DOHH2 (cell line): ENCODE data around the gene UBR2.

Experiments
- H3F3A ChIP-seq: fragments of 200-600 bp; sonication (generic), shearing (Covaris generic); 2 replicates; pipeline ENCODE4 v1.6.0; 2016; ENCODE audit warnings: antibody characterized with exemption, mild to moderate bottlenecking; ENCODE audit not compliant: control insufficient read depth, insufficient read depth
- H3K27ac ChIP-seq: fragments of 200-600 bp; sonication (generic); 2 replicates; pipeline ENCODE4 v1.5.1; 2014; ENCODE audit warnings: low read depth, mild to moderate bottlenecking, low read length, moderate library complexity
- H3K27me3 ChIP-seq: fragments of 200-600 bp; sonication (generic); 2 replicates; pipeline ENCODE4 v1.6.1; 2014; ENCODE audit warnings: mild to moderate bottlenecking, low read length, mixed read lengths; ENCODE audit not compliant: control insufficient read depth
- H3K36me3 ChIP-seq: fragments of 200-600 bp; sonication (generic); 2 replicates; pipeline ENCODE4 v1.6.1; 2014; ENCODE audit warnings: mild to moderate bottlenecking, low read length, moderate library complexity, mixed read lengths; ENCODE audit not compliant: control insufficient read depth
- H3K4me1 ChIP-seq: fragments of 200-600 bp; sonication (generic); 2 replicates; pipeline ENCODE4 v1.6.1; 2014; ENCODE audit warnings: mild to moderate bottlenecking, low read length, mixed read lengths; ENCODE audit not compliant: control insufficient read depth
- H3K4me2 ChIP-seq: fragments of 200-600 bp; sonication (generic); 2 replicates; pipeline ENCODE4 v1.6.0; 2014; ENCODE audit warnings: mild to moderate bottlenecking, low read length, moderate library complexity
- H3K4me3 ChIP-seq: fragments of 200-600 bp; sonication (generic); 2 replicates; pipeline ENCODE4 v1.5.1; 2014; ENCODE audit warnings: mild to moderate bottlenecking, low read length, mixed read lengths
- H3K79me2 ChIP-seq: fragments of 200-600 bp; sonication (generic); 2 replicates; pipeline ENCODE4 v1.6.1; 2014; ENCODE audit warnings: mild to moderate bottlenecking, low read length, mixed read lengths; ENCODE audit not compliant: control insufficient read depth
- H3K9me2 ChIP-seq: fragments of 200-600 bp; sonication (generic); replicated peaks from 2 replicates; pipeline ENCODE4 v1.6.1; 2014; ENCODE audit warnings: mild to moderate bottlenecking, low read length, mixed read lengths; ENCODE audit not compliant: control insufficient read depth
- H3K9me3 ChIP-seq: fragments of 200-600 bp; sonication (generic); 2 replicates; pipeline ENCODE4 v1.6.1; 2014; ENCODE audit warnings: antibody characterized with exemption, low read length, mixed read lengths; ENCODE audit not compliant: control insufficient read depth, insufficient read depth
- H4K20me1 ChIP-seq: fragments of 200-600 bp; sonication (generic); 2 replicates; pipeline ENCODE4 v1.6.0; 2014; ENCODE audit warnings: low read depth, mild to moderate bottlenecking, antibody characterized with exemption, low read length, moderate library complexity; ENCODE audit not compliant: control insufficient read depth, insufficient read depth
- EZH2phosphoT487 ChIP-seq: fragments of 200-600 bp; sonication (generic); IDR thresholded peaks from 2 replicates; pipeline ENCODE4 v1.6.1; 2017; ENCODE audit warnings: borderline replicate concordance, mild to moderate bottlenecking, antibody characterized with exemption, low read length, moderate library complexity, mixed read lengths
- TF ChIP-seq, protein P1 (sequence below): fragments of 200-600 bp; sonication (generic); IDR thresholded peaks from one replicate; pipeline ENCODE4 v1.5.1; 2014; ENCODE audit warnings: antibody characterized with exemption, mild to moderate bottlenecking, low read depth, low read length; ENCODE audit not compliant: poor library complexity, severe bottlenecking

The UBR2 gene

GRCh38 chr6:42545226-42545773, 18.5 kb upstream of the UBR2 start:
- Histone ChIP-seq H3K4me2 (no peak overlapping the region), H3K4me1 (peaks cover 15% of the 10 kb centered on the region), H4K20me1 (no peaks in the 10 kb centered on the region), H3K9me2 (no peaks in the 10 kb centered on the region), H3K79me2 (no peaks in the 10 kb centered on the region), H3K27me3 (0 out of 2 replicates have a peak, but pooled peaks cover 4% of the 10 kb centered on the region), H3F3A (0 out of 2 replicates have a peak, but pooled peaks cover 6% of the 10 kb centered on the region), H3K4me3 (no peak overlapping the region), H3K9me3 (no peaks in the 10 kb centered on the region), H3K36me3 (no peaks in the 10 kb centered on the region), H3K27ac (no peak overlapping the region)
- no peak for TF ChIP-seq EZH2phosphoT487

- Histone ChIP-seq H3K9me2 (no peaks in the 10 kb centered on the region), H3F3A (0 out of 2 replicates have a peak, but pooled peaks cover 9% of the 10 kb centered on the region), H3K4me3 (peak overlapping the region; percentile 78), H3K36me3 (no peaks in the 10 kb centered on the region), H3K27ac (no peak overlapping the region), H3K4me1 (peaks cover 15% of the 10 kb centered on the region), H3K27me3 (no peaks in the 10 kb centered on the region), H3K9me3 (no peaks in the 10 kb centered on the region), H3K79me2 (no peaks in the 10 kb centered on the region), H3K4me2 (peak overlapping the region; percentile 100), H4K20me1 (no peaks in the 10 kb centered on the region)
- no peak for TF ChIP-seq EZH2phosphoT487
- TF ChIP-seq, protein P1, sequence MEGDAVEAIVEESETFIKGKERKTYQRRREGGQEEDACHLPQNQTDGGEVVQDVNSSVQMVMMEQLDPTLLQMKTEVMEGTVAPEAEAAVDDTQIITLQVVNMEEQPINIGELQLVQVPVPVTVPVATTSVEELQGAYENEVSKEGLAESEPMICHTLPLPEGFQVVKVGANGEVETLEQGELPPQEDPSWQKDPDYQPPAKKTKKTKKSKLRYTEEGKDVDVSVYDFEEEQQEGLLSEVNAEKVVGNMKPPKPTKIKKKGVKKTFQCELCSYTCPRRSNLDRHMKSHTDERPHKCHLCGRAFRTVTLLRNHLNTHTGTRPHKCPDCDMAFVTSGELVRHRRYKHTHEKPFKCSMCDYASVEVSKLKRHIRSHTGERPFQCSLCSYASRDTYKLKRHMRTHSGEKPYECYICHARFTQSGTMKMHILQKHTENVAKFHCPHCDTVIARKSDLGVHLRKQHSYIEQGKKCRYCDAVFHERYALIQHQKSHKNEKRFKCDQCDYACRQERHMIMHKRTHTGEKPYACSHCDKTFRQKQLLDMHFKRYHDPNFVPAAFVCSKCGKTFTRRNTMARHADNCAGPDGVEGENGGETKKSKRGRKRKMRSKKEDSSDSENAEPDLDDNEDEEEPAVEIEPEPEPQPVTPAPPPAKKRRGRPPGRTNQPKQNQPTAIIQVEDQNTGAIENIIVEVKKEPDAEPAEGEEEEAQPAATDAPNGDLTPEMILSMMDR = peak; percentile 99
Observed at GRCh38 chr6:42547407-42548329, 16.2 kb upstream of the UBR2 start.

DNA sequence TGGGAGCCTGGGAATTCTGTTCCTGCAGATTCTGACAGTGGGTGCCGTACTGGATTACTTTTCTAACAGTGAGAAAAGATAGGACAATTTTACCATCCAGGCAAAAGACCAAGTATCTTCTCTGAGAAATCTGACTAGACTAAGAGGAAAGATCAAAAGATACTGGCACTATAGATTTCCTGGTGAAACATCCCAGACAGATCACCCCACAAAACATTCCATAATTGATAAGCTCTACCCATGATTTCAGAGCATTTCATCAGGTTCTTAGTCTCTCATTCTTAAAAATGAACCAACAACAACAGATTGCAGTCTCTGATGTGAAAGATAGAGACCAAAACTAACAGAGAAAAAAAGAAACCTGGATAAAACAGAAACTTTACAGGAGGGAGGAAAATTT, 13.6 kb upstream of the UBR2 start:
- Histone ChIP-seq H3K4me3 (no peak overlapping the region), H3K27me3 (no peaks in the 10 kb centered on the region), H3K27ac (no peak overlapping the region), H3K36me3 (no peaks in the 10 kb centered on the region), H3F3A (0 out of 2 replicates have a peak, but pooled peaks cover 9% of the 10 kb centered on the region), H3K4me1 (peaks cover 15% of the 10 kb centered on the region), H3K9me3 (no peaks in the 10 kb centered on the region), H3K9me2 (no peaks in the 10 kb centered on the region), H3K79me2 (no peaks in the 10 kb centered on the region), H4K20me1 (no peaks in the 10 kb centered on the region), H3K4me2 (no peak overlapping the region)
- TF ChIP-seq EZH2phosphoT487 = no peak
- TF ChIP-seq, protein P1 = no peak

DNA sequence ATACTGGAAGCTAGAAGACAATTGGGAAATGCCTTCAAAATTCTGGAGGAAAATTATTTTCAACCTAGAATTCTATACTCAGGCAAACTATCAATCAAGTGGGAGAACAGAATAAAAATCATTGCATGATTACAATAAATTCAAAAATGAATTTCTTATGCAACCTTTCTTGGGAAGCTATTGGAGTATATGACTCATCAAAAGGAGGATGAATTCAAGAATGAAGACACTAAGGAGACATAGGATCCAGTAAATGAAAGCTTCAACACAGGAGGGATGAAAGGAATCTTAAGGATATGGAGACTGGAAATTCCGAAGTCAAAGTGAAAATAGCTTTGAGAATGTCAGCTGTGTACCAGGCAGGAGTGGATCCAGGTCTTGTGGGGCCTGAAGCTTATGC, 12.6 kb upstream of the UBR2 start:
- Histone ChIP-seq H3K4me3 (no peak overlapping the region), H3K27ac (no peak overlapping the region), H3K4me1 (peaks cover 15% of the 10 kb centered on the region), H3K79me2 (no peaks in the 10 kb centered on the region), H3K36me3 (no peaks in the 10 kb centered on the region), H3K9me2 (no peaks in the 10 kb centered on the region), H3K4me2 (no peak overlapping the region), H3K9me3 (no peaks in the 10 kb centered on the region), H4K20me1 (no peaks in the 10 kb centered on the region), H3F3A (0 out of 2 replicates have a peak, but pooled peaks cover 9% of the 10 kb centered on the region), H3K27me3 (no peaks in the 10 kb centered on the region)
- TF ChIP-seq, protein P1 = no peak
- TF ChIP-seq EZH2phosphoT487 = no peak
